Mesodermal cell (in vitro differentiated cells): ENCODE measurements around the gene DDOST.
"Not testable (repeated sequence)": the region's sequence is repeated elsewhere in the genome, so short reads cannot be mapped to it uniquely, and the experiment has no call there.

Experiments
- H3K27ac ChIP-seq: 2 replicates; pipeline ENCODE4 v1.7.0; 2013; ENCODE audit warnings: mild to moderate bottlenecking, low read depth, low read length, moderate library complexity; ENCODE audit not compliant: severe bottlenecking
- H3K36me3 ChIP-seq: 2 replicates; pipeline ENCODE4 v1.7.1; 2013; ENCODE audit warnings: mild to moderate bottlenecking, low read length, moderate library complexity; ENCODE audit not compliant: control insufficient read depth, insufficient read depth
- H3K4me1 ChIP-seq: one replicate; pipeline ENCODE4 v1.7.1; 2013; ENCODE audit warnings: mild to moderate bottlenecking, low read length; ENCODE audit not compliant: insufficient read depth, control insufficient read depth, poor library complexity, severe bottlenecking
- H3K4me3 ChIP-seq: 2 replicates; pipeline ENCODE4 v1.7.0; 2013; ENCODE audit warnings: low read length, control low read depth, mild to moderate bottlenecking; ENCODE audit not compliant: insufficient read depth, poor library complexity, severe bottlenecking; ENCODE audit errors: extremely low read depth
- H3K9me3 ChIP-seq: 2 replicates; pipeline ENCODE4 v1.7.1; 2013; ENCODE audit warnings: mild to moderate bottlenecking, low read length, moderate library complexity; ENCODE audit not compliant: control insufficient read depth
- WGBS, 2 experiments: methylation state at CpG; one replicate each; pipeline ENCODE4 v1.1.5; 2013; ENCODE audit warnings: missing lambda C conversion rate in 2 of 2; ENCODE audit not compliant: insufficient coverage in 2 of 2; 5-methylcytosine and 5-hydroxymethylcytosine counted together

DDOST gene

DNA sequence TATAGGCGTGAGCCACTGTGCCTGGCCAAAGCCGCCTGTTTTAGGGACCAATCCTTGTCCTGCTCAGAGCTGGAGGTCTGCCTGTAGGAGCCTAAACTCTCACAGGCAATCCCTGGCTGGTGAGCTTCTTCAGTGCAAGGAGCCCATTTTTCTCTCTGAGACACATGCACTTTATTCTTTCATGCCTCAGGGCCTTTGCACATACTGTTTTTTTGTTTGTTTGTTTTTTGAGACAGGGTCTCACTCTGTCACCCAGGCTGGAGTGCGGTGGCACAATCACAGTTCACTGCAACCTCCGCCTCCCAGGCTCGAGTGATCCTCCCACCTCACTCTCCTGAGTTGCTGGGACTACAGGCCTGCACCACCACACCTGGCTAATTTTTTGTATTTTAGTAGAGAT lies 49.5 kb downstream of the DDOST start:
- 96 to 98% methylated on average over 2 to 3 of the region's 5 CpGs for WGBS, 2 experiments
- H3K4me3 ChIP-seq, result no peak overlapping the region
- H3K27ac ChIP-seq, result no peak overlapping the region
- H3K4me1 ChIP-seq, result peaks cover 20% of the 10 kb centered on the region
- no peaks in the 10 kb centered on the region for H3K36me3 ChIP-seq
- no peaks in the 10 kb centered on the region for H3K9me3 ChIP-seq

DNA sequence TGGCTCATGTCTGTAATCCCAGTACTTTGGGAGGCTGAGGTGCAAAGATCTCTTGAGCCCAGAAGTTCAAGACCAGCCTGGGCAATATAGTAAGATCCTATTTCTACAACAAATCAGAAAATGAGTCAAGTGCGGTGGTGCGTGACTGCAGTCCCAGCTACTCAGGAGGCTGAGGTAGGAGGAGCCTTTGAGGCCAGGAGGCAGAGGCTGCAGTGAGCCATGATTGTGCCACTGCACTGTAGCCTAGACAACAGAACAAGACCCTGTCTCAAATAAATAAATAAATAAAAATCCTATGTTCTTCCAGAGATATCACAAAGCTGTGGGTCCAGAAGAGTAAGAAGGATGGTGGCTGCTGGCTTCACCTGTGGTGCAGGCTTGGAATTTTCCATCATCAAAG lies 50.2 kb downstream of the DDOST start:
- WGBS, 2 experiments, result no CpG with 5 or more reads among the region's 2 CpGs
- Histone ChIP-seq H3K9me3 (no peaks in the 10 kb centered on the region), H3K27ac (no peak overlapping the region), H3K4me1 (peaks cover 16% of the 10 kb centered on the region), H3K36me3 (no peaks in the 10 kb centered on the region), H3K4me3 (no peak overlapping the region)

DNA sequence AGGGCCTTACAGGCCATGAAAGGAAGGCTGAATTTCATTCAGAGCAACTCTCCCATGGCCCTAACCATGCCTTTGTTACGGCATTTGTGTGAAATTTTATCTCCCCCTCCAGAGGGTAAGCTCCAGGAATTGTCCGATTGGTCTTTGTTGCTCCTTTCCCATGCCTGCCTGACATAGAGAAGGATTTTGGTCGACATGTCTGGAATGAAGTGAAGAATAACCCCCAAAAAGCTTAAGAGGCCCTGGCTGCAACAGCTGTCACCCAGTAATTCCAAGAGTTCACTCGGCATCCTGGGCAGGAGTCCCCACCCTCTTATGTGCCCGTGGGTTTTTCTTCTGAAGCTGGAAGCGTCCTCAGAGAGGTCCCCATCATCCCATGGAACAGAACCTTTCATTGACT lies 51.6 kb downstream of the DDOST start:
- WGBS, 2 experiments, result 79 to 82% methylated on average over 3 to 5 of the region's 6 CpGs
- H3K4me1 ChIP-seq, result peaks cover 19% of the 10 kb centered on the region
- H3K9me3 ChIP-seq, result no peaks in the 10 kb centered on the region
- no peaks in the 10 kb centered on the region for H3K36me3 ChIP-seq
- no peak overlapping the region for H3K27ac ChIP-seq
- no peak overlapping the region for H3K4me3 ChIP-seq

DNA sequence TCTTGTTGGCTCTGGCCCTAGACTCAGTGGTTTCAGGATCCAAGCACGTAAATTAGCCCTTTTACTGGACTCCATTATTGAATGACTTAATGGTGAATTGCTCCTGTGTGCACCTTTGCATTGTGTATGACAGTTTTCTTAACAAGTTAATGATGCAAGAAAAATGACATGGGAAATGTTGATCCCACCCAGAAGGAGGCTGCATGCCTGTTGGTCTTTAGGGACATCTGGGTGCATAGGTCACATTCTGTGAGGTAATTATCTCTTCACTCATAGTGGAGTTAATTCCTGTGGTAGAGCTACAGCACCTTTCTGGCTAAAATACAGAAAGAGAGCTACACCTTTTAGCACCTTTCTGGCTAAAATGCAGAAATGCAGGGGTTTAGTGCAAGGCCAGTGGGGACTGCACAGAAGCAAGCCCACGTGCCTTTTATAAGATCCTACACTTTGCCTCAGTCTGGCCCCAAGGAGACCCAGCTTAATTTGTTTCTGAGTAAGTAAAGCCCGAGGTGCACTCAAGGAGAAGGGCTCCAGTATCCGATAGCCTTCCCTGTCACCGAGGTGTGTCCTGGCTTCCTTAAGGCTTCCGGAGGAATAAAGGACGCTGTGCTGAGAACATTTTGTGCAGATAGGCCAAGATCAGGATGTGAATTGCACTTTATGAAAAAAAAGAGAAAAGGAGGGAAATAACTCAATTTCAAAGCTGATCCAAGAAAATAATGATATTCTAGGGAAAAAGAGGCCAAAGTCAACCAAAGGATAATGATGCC lies 54.2 kb downstream of the DDOST start:
- WGBS, 2 experiments, result 89 to 94% methylated on average over 3 of the region's 7 CpGs
- H3K36me3 ChIP-seq, H3K27ac ChIP-seq, H3K4me3 ChIP-seq, H3K9me3 ChIP-seq: not testable (repeated sequence)
- peaks cover 15% of the 10 kb centered on the region for H3K4me1 ChIP-seq

DNA sequence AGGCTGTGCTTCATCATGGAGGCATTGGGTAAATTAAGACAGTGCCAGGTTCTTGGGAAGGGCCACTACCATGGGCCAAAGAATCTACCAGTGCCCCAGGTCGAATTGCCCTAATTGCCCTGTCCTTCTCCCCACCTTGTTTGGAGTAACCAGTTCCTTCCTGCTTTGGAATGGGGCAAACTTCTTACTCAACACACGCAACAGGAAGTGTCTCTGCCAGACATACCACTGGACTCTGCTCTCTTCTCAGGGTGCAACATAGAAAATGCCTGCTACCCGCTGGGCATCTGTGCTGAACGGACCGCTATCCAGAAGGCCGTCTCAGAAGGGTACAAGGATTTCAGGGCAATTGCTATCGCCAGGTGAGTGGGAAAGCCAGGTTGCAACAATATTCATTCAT lies 56.5 kb downstream of the DDOST start:
- no peak overlapping the region for H3K27ac ChIP-seq
- WGBS, 2 experiments, result 90 to 94% methylated on average over 7 of the region's 7 CpGs

DNA sequence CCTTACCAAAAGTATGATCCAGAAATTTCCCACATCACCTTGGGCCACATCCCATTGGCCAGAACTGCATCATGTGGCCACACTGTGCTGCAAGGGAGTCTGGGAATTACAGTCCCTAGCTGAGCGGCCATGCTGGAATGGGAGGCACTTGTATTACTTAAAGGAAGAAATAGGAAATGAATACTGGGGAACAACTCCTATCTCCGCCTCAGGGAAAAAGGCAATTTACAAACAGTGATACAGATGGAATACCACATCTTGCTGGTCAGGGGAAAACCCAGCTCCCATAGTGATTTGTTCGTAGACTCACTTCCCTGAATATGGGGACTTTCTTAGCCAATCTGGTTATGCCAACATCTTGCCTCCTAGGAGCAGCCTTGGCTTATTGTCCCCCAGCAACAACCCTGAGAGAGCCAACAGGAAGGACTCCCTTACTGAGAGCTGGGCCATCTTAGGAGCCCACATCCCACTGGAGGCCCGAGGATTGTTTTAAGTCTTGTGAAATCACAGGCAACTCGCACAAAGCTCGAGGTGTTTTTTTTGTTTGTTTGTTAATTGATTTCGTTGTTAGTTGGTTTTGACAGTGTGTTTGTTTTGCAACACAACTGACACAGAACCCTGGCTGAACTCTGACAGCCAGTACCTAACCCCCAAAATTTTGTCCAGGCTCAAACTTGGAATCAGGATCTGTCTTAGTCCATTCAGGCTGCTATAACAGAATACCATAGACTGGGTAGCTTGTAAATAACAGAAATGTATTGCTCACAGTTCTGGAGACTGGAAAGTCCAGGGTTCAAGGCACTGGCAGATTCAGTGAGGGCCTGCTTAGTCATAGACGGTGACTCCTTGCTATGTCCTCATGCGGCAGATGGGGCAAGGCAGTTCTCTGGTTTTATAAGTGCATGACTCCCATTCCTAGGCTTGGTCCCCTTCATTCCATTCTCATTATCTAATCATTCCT lies 57.4 kb downstream of the DDOST start:
- H3K4me1 ChIP-seq, result peaks cover 15% of the 10 kb centered on the region
- 87 to 98% methylated on average over 5 to 8 of the region's 9 CpGs for whole genome bisulfite sequencing, 2 experiments
- H3K36me3 ChIP-seq, result no peaks in the 10 kb centered on the region
- no peak overlapping the region for H3K4me3 ChIP-seq
- peak overlapping the region; percentile 16 for H3K27ac ChIP-seq
- H3K9me3 ChIP-seq, result no peaks in the 10 kb centered on the region

More for the DNA sequence above, 56.5 kb downstream of the DDOST start:
- no peaks in the 10 kb centered on the region for H3K9me3 ChIP-seq
- no peaks in the 10 kb centered on the region for H3K36me3 ChIP-seq
- no peak overlapping the region for H3K4me3 ChIP-seq
- H3K4me1 ChIP-seq, result peaks cover 15% of the 10 kb centered on the region

DNA sequence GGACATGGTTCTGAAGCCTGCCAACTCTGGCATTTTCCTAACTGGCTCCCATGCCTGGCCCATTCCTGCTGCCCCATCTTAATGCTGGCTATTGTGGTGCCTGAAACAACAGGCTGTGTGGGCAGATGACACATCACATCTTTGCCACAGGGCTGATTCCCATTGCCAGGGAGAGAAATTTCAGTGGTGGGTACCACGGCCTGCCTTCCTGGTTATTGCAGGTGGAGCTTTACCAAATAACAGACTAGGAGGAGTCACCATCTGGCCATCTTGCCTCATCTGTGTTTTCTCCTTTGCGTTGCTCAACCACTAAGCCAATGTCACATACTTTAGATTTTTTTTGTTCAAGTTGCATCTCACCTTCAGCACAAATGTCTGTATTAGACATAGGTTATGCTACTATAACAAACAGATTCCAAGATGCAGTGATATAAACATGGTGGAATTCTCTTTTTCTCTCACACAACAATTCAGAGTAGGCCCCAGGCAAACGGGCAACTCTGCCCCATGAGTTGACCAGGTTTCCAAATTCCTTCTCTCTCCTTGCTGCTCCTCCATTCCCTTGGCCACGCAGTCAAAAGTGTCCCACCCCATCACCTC lies 58.2 kb downstream of the DDOST start:
- WGBS, 2 experiments, result 97 to 100% methylated on average over 2 to 3 of the region's 4 CpGs
- H3K27ac ChIP-seq, result no peak overlapping the region

More for the DNA sequence above, 58.2 kb downstream of the DDOST start:
- H3K9me3 ChIP-seq, result no peaks in the 10 kb centered on the region
- no peak overlapping the region for H3K4me3 ChIP-seq
- peaks cover 15% of the 10 kb centered on the region for H3K4me1 ChIP-seq
- H3K36me3 ChIP-seq, result no peaks in the 10 kb centered on the region
